H1 (cell line): ENCODE data around the gene HNRNPA3.

Experiments
- CREB1 ChIP-seq: IDR thresholded peaks from 2 replicates; pipeline ENCODE4 v1.6.1; 2012; ENCODE audit warnings: inconsistent platforms
- EGR1 ChIP-seq: IDR thresholded peaks from 2 replicates; pipeline ENCODE4 v1.6.1; 2011; ENCODE audit warnings: low read depth, low read length, borderline replicate concordance
- EP300 ChIP-seq, 2 experiments: IDR thresholded peaks; 1 replicate in 1 of 2; 2 replicates in 1 of 2; pipeline ENCODE4 v1.6.1; 2011 to 2012; ENCODE audit warnings: low read depth in 2 of 2, low read length in 2 of 2, mild to moderate bottlenecking in 2 of 2, borderline replicate concordance in 1 of 2, inconsistent platforms in 1 of 2, moderate library complexity in 1 of 2
- EZH2 ChIP-seq: fragments of 200-600 bp; sonication (generic); IDR thresholded peaks from 2 replicates; pipeline ENCODE4 v1.7.1; 2012; ENCODE audit warnings: low read depth, mild to moderate bottlenecking, moderate library complexity, low read length, inconsistent platforms; ENCODE audit not compliant: severe bottlenecking
- HDAC2 ChIP-seq, 2 experiments: fragments of 300-600 bp in 1 of 2; sonication (generic) in 1 of 2; IDR thresholded peaks; 2 replicates each; pipeline ENCODE4 v1.6.1; 2011 to 2012; ENCODE audit warnings: low read depth in 2 of 2, low read length in 2 of 2, mild to moderate bottlenecking in 2 of 2, moderate library complexity in 2 of 2, borderline replicate concordance in 1 of 2, inconsistent platforms in 1 of 2
- KDM4A ChIP-seq: IDR thresholded peaks from one replicate; pipeline ENCODE4 v1.7.1; 2012; ENCODE audit warnings: low read depth, mild to moderate bottlenecking, moderate library complexity, low read length, inconsistent platforms; ENCODE audit not compliant: severe bottlenecking
- POLR2A ChIP-seq, 2 experiments: IDR thresholded peaks; 1 replicate in 1 of 2; 2 replicates in 1 of 2; pipeline ENCODE4 v1.6.1; 2011; ENCODE audit warnings: low read depth in 2 of 2, low read length in 2 of 2, mild to moderate bottlenecking in 2 of 2; ENCODE audit errors: control extremely low read depth in 1 of 2
- SIN3A ChIP-seq, 2 experiments: IDR thresholded peaks in 1 of 2; conservative IDR thresholded peaks in 1 of 2; 2 replicates each; pipeline ENCODE4 v1.6.1; 2011 to 2012; ENCODE audit warnings: low read length in 2 of 2, improper control_type of control experiment in 1 of 2, low read depth in 1 of 2, mild to moderate bottlenecking in 1 of 2
- SP1 ChIP-seq: IDR thresholded peaks from 2 replicates; pipeline ENCODE4 v1.6.1; 2011; ENCODE audit warnings: low read depth, low read length
- TAF7 ChIP-seq: optimal IDR thresholded peaks from 2 replicates; pipeline ENCODE3; 2011; ENCODE audit warnings: low read depth, mild to moderate bottlenecking, inconsistent platforms, low read length, moderate library complexity, borderline replicate concordance
- YY1 ChIP-seq: IDR thresholded peaks from 2 replicates; pipeline ENCODE4 v1.6.1; 2011; ENCODE audit warnings: low read depth, mild to moderate bottlenecking, low read length
- TF ChIP-seq, protein P1 (sequence below), 3 experiments: IDR thresholded peaks; 1 replicate in 2 of 3; 2 replicates in 1 of 3; pipeline versions ENCODE4 v1.5.1 to v1.6.1; 2011; ENCODE audit warnings: low read length in 3 of 3, mild to moderate bottlenecking in 3 of 3, inconsistent platforms in 2 of 3, low read depth in 1 of 3, moderate library complexity in 1 of 3; ENCODE audit not compliant: insufficient read depth in 1 of 3; ENCODE audit errors: control extremely low read depth in 1 of 3
- TF ChIP-seq, protein P2 (sequence below): IDR thresholded peaks from 2 replicates; pipeline ENCODE4 v1.6.1; 2012; ENCODE audit warnings: inconsistent platforms

DNA sequence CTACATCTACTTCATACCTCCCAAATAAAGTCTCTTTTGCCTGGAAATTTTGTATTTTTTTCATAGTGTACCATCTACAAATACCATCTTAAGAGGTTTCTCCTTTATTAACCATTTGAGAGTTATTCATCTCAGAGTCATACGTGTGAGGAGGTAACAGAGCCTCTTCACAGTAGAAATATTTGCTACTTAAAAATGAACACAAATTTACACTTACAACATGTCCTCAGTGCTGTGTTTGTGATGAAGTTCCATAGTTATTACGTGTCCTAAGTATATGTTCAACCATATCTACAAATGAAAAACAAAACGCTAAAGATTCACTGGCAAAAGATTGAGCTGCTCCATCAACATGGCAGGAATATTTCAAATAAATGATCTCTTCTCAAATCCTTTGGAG is 48.5 kb upstream of the HNRNPA3 start:
- no peak for TF ChIP-seq TAF7
- TF ChIP-seq EGR1 = no peak
- TF ChIP-seq, protein P1, sequence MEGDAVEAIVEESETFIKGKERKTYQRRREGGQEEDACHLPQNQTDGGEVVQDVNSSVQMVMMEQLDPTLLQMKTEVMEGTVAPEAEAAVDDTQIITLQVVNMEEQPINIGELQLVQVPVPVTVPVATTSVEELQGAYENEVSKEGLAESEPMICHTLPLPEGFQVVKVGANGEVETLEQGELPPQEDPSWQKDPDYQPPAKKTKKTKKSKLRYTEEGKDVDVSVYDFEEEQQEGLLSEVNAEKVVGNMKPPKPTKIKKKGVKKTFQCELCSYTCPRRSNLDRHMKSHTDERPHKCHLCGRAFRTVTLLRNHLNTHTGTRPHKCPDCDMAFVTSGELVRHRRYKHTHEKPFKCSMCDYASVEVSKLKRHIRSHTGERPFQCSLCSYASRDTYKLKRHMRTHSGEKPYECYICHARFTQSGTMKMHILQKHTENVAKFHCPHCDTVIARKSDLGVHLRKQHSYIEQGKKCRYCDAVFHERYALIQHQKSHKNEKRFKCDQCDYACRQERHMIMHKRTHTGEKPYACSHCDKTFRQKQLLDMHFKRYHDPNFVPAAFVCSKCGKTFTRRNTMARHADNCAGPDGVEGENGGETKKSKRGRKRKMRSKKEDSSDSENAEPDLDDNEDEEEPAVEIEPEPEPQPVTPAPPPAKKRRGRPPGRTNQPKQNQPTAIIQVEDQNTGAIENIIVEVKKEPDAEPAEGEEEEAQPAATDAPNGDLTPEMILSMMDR (IDR thresholded peaks at IDR 0.05; ENCODE audit: control extremely low read depth in 1 of 3, insufficient read depth in 1 of 3, low read depth in 1 of 3, low read length in 3 of 3) = no peak
- no peak for TF ChIP-seq KDM4A
- TF ChIP-seq HDAC2 (IDR thresholded peaks at IDR 0.05; ENCODE audit: borderline replicate concordance in 1 of 2, low read depth in 2 of 2, low read length in 2 of 2) = no peak
- no peak for TF ChIP-seq EP300 (IDR thresholded peaks at IDR 0.05; ENCODE audit: borderline replicate concordance in 1 of 2, low read depth in 2 of 2, low read length in 2 of 2)
- no peak for TF ChIP-seq YY1
- TF ChIP-seq SP1 = no peak
- no peak for TF ChIP-seq CREB1
- no peak for TF ChIP-seq POLR2A (IDR thresholded peaks at IDR 0.05; ENCODE audit: control extremely low read depth in 1 of 2, low read depth in 2 of 2, low read length in 2 of 2)
- no peak for TF ChIP-seq EZH2
- TF ChIP-seq, protein P2, sequence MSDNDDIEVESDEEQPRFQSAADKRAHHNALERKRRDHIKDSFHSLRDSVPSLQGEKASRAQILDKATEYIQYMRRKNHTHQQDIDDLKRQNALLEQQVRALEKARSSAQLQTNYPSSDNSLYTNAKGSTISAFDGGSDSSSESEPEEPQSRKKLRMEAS = no peak
- no peak for TF ChIP-seq SIN3A (conservative IDR thresholded peaks at IDR 0.05 in 1 of 2, IDR thresholded peaks at IDR 0.05 in 1 of 2; ENCODE audit: low read depth in 1 of 2, low read length in 2 of 2)
